KG1 (cell line): ENCODE measurements around the gene CKLF.
"Not testable (repeated sequence)": the region's sequence is repeated elsewhere in the genome, so short reads cannot be mapped to it uniquely, and the experiment has no call there.

Experiments used
- DNase-seq: peaks from one replicate; lab custom pipeline; 2025; lab: John Stamatoyannopoulos, UW

The CKLF gene, protein sequence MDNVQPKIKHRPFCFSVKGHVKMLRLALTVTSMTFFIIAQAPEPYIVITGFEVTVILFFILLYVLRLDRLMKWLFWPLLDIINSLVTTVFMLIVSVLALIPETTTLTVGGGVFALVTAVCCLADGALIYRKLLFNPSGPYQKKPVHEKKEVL

DNA sequence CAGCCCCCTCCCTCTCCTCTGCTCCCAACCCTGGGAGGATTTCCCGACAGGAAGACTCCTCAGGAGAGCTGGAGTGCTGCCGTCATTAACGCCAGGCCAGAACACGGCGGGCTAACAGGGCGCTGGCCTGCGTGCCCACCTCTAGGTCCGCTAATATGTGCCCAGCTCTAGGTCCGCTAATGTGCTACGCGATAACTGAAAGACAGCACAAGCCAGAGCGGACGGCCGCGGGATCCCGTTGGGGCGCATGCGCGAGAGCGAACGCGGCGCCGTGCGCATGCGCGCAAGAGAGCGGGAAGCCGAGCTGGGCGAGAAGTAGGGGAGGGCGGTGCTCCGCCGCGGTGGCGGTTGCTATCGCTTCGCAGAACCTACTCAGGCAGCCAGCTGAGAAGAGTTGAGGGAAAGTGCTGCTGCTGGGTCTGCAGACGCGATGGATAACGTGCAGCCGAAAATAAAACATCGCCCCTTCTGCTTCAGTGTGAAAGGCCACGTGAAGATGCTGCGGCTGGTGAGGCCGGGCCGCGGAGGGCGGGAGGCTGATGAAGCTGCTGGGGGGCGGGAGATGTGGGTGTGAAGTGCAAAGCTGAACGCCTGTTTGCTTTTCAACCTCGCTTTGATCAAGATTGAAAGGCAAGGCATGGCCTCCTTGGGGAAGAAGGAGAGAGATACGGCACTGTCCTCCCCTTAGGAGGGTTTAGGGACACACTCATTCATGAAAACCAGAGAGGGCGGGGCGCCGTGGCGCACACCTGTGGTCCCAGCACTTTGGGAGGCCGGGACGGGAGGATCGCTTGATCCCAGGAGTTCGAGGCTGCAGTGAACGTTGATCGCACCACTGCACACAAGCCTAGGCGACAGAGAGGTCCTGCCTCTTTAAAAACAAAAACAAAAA lies at the start of gene CKLF:
Gene CKLF (plus strand): TSS at position 291 of the 892 bp plus-strand sequence. CDS start 140 bp downstream, at position 431.
- peak; percentile 93 for DNase-seq

DNA sequence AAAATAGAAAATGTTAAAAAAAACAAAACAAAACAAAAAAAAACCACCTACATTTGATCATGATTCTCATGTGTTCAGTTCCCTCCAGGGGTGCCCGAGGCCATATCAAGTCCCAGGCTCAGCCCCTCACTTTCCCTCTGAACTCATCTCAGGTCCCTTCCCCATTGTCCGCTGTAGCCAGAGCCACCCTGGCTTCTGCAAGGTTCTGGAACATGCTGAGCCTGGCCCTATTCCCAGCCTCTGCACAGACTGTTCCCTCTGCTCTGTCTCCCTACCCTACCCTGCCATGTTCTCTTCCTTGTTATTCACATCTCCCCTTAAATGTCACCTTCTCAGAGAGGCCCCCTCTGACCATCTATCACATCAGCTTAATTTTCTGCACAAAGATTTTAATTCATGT lies 49.3 kb upstream of the CKLF start:
- DNase-seq, result no peak

DNA sequence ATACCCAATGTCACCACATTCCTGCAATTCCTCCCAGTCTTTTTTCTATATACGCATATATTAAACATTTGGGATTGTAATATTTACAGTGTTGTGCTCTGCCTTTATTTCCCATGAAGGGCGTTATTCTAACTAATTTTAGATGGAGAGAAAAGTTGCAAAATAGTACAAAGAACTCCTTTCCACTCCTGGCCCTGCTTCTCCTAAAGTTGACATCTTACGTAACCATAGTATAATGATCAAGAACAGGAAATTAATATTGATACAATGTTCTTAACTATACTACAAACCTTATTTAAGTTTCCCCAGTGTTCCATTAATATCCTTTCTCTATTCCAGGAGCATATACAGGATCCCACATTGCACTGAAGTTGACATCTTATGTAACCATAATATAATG lies 48.8 kb upstream of the CKLF start:
- no peak for DNase-seq

DNA sequence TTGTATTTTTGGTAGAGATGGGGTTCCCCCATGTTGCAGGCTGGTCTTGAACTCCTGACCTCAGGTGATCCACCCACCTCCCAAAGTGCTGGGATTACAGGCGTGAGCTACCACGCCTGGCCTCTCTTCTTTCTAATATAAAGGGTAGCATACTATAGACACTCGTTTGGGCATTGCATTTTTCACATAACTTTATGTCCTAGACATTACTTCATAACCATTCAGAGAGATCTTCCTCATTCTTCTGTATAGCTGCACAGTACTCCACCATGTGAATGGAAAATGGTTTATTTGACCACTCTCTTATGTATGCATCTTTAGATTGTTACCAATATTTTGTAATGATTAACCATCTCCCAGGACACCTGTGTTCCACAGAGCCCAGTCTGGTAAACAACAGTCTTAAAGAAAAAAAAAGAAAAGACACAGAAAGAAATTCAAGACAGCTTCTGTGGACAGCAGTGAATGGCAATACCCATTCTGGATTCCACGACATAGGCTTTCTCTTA lies 44.6 kb upstream of the CKLF start:
- DNase-seq, result no peak

DNA sequence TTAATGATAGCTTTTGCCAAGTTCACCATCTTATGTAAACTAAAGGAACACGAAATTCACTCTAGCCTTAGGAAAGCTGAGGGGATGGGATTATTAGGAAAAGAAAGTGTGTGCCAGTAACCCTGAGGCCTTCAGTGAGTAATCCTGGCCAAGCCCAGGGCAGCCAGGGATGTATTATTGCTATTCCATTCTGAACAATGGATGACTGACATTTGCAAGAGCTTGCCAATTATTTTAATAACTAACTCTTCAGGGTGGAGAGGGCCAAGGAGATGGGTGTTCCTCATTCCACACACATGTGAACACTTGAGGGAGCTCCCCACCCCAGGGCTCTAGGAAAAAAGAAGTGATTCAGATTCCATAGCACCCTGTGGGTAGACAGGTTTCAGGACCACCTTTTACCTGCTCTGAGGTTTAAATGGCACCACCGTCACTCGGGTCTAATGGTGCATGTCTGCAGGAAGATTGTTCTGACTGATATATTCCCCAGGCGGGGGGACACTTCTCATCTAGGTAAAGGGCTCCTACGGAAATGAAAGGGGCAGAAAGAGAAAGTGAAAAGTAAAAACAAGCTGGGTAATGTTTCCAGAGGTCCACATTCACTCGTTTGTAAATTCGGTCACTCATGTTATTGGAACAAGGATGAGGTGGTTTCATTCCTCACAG lies 44.0 kb upstream of the CKLF start:
- no peak for DNase-seq

DNA sequence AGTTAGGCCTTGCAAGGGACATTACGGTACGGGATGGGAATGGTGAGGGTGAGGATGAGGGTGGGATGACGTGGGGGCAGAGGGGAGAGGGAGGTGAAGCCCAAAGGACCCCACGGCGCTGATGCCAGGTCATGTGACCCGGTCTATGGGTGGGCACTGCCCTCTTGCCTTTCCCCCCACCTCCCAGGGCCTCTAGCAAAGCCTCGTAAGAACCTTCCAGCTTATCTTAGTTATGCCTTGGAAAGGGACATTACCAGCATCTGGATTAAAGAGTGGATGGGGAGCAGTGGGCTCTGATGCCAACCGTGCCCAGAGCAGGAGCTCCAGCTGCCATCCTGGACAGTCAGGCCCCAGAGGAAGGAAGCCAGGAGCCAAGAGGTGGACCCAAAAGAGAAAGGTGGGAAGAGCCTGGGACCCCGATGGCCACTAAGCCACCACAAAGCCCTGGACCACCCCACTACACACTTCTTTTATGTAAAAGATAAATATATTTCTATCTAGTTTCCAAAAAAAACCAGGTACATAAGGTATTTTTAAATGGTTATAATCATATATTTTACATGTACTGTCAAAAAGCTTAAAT lies 43.4 kb upstream of the CKLF start:
- no peak for DNase-seq

DNA sequence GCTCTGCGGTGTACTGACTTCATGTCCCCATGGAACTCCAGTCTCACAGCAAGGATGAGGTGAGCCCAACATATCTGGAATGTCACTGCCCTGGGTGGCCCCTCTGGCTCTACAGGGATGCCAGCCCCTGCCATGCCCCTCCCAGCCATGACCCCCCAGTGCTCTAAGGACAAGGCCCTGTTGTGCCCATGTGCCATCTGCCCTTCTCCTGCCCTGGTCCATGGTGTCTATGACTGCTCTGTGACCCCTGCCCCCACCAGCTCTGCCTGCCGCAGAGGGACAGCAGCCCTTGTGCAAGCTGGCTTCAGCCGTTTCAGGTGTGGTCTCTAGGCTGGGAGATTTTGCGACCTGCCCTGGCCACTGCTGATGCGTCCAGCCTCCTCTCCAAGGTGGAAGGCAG lies 42.8 kb upstream of the CKLF start:
- no peak for DNase-seq

DNA sequence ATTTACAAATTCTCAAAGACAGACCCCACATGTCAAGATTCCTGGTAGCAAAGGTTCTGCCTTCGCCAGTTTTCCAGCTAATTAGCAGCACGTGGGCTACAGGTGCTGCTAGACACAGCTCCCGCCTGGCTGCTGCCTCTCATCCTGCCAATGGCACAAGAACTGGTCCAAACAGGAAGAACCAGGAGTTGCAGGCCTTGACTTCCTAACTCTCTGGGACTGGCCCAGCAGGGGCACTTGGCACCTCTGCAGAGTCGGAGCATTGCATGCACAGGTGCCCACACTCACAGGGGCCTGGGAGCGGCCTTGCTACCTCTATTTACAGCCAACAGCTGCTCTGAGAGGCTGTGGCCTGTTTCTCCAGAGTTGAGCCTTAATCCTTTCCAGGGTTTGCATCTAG lies 42.1 kb upstream of the CKLF start:
- DNase-seq, result no peak

DNA sequence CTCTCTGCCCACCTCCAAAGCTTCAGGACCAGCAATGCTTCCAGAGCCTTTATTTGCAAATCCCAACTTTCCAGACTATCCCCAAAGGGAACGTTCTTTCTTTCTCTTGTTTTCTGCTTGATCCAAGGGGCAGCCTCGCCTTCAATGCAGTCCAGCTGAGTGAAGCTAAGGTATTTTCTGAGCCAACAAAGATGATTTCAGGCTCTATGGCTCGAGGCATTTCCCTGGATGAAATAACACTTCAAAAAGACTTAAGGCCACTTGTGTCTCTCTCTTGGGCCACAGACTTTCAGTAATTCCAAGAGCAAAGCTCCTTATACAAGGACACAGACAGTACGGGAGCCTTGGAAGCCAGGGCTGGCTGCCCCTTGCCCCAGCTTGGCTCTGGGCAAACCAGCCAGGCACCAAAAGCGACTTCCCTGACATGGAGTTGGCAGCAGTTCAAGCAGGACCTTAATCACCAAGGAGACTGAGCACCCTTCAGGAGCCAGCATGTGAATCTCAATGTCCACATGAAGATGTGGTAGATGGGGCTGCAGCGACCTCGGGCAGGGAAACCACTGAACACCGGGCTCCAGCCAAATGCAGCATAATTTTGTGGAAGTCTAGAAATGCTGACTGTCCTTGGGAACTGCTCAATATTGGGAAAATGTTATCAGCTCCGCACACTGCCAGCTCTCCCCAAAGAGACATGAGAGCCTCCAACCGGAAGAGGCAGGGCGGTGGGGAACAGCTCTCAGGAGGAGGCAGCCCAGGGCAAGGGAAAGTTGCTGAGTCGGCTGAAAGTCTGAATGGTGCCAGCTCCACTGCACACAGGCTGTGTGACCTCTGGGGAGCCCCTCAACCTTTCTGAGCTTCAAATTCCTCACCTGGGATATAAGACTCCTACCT lies 41.4 kb upstream of the CKLF start:
- no peak for DNase-seq

DNA sequence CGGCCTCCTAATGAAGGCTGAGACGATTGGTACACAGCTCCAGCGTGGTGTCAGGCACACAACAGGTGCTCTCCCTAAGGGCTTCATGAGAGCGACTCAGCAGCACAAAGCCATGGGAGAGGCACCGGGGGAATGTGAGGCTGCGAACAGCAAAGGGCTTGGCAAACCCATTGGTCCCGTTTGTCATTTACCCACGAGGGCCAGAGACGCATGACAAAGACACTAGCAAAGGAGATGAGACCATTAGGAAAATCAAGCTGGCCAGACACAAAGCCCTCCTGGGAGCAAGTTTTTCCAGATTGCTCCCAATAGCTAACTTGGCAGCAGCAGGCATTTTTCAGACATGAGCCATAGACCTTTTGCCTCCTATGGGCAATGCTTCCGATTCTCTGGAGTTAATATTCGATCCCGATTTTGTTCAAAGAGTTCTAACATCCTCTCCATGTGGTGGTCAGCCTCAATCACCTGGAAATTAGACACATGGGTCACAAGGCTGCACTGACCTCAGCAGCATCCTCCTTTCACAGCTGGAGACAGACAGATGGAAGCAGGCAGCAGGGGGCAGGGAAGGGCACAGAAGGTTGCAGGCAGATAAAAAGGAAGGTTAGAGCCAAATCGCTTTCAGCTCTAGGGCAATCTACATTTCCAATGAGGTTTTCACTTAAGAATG lies 40.6 kb upstream of the CKLF start:
- DNase-seq, result no peak

DNA sequence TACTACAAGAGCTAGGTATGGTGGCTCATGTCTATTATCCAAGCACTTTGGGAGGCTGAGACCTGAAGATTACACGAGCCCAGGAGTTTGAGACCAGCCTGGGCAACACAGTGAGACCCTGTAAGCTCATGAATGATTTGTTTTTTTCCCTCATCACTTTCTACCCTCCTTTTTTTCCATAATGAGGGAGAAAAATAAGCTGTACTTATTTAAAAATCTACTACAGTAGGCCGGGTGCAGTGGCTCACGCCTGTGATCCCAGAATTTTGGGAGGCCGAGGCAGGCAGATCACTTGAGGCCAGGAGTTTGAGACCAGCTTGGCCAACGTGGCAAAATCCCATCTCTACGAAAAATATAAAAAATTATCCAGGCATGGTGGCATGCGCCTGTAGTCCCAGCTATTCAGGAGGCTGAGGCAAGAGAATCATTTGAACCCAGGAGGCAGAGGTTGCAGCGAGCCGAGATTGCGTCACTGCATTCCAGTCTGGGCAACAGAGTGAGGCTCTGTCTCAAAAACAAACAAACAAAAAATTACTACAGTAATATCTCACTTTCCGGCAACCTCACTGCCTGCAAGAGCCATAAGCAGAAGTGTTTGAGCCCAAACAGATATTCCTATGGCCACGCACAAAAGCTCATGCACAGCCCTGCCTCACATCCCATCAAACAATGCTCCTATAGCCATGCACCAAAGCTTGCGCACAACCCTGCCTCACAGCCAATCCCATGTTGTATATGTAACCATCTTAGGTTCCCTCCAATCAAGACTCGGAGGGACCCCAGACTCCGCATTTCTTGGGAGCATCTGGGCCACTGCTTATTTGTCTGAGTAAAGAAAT lies 39.9 kb upstream of the CKLF start:
- no peak for DNase-seq

DNA sequence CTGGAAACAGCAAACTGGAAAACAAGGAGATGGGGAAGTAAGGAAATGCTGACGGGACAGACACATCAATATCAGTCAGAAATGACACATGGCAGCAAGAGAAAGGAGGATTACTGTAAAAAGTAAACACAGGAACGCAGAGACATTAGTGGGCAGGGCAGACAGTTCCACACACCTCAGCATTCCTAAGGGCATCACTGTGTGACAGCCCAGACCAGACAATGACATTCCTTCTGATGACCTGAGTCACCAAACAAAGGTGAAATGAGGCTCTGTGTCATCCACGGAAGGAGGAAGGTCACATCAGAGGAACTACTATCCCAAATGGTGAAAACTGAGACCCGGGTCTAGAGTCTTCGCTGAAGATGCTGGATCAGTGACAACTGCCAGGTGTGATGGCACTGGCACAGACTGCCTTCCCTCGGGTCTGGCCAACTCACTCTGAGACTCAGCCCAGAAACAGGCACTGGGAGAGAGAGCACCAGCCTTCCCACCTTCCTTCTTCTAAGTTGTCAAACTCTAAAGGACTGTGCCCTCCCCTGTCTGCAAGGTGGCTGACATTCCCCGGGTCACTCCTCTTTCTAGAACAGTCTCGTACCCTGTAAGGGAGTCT lies 39.2 kb upstream of the CKLF start:
- no peak for DNase-seq

DNA sequence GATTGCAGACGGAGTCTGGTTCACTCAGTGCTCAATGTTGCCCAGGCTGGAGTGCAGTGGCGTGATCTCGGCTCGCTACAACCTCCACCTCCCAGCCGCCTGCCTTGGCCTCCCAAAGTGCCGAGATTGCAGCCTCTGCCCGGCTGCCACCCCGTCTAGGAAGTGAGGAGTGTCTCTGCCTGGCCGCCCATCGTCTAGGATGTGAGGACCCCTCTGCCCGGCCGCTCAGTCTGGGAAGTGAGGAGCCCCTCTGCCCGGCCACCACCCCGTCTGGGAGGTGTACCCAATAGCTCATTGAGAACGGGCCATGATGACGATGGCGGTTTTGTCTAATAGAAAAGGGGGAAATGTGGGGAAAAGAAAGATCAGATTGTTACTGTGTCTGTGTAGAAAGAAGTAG lies 38.0 kb upstream of the CKLF start:
- not testable (repeated sequence) for DNase-seq

DNA sequence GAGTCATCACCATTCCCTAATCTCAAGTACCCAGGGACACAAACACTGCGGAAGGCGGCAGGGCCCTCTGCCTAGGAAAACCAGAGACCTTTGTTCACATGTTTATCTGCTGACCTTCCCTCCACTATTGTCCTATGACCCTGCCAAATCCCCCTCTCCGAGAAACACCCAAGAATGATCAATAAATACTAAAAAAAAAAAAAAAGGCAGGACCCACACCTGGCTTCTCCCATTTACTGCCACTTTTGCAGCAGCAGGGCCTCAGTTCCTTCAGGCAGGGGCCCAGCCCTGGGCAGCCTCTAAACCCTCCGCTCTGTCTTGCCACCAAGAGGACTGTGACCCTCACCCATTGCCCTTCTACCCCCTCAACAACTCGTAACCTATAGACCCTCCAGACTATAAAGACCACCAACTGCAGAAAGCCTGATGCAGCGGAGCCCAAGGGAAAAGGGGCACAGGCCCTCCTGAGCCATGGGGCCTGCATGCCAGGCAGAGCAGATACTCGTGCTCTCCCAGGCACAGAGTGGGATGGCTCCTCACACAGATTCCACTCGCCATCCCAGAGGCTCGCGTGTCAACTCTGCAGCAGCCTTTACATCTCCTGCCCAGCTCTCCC lies 37.3 kb upstream of the CKLF start:
- not testable (repeated sequence) for DNase-seq

DNA sequence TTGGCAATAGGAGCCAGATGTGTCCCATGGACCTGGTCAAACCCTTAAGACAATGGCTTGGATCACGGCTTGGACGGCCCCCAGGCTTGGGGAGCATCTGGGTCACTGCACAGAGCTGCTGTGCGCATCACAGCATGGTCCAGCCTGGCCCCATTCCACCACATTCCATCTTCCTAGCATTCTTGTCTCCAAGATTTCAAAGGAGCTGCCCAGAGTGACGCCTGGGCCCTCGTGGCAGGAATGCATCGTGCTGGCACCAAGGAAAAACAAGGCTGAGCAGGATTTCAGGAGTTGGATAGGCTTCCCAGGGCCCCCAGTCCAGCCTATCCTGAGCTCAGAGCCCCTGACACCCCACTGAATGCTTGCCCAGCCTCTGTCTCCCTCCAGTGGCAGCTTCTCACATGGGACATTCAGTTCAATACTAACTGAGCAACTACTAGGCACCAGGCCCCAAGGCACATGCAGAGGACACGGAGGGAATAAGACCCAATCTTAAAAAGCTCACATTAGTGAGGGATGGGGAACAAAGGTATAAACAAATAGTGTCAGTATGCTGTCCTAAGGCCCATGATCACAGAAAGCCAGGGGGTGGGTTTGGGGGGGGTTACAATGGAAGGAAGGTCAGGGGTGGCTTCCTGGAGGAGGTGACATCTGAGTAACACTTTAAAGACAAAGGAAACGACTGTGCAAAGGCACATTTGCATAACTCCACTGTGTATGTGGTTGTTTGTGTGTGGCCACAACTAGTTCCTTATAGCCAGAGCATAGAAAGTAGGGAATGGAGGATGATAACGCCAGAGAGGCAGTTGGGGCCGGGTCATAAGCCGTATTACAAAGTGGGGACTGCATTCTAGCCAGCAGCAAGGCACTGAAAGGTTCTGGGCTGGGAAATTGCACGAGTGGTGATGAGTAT lies 36.5 kb upstream of the CKLF start:
- no peak for DNase-seq

DNA sequence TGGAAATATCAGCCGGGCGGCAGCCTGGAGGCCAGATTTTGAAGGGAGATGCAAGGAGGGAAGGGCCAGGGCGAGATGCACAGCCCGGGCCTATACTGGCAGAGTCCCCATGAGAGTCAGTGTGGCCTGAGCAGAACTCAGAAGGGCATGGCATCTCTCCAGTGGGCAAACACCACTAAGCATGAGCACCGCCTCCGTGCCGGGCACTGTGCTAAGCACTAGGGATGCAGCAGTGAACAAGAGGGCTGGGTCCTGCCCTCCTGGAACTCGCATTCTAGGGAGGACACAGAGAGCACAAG lies 35.9 kb upstream of the CKLF start:
- no peak for DNase-seq

DNA sequence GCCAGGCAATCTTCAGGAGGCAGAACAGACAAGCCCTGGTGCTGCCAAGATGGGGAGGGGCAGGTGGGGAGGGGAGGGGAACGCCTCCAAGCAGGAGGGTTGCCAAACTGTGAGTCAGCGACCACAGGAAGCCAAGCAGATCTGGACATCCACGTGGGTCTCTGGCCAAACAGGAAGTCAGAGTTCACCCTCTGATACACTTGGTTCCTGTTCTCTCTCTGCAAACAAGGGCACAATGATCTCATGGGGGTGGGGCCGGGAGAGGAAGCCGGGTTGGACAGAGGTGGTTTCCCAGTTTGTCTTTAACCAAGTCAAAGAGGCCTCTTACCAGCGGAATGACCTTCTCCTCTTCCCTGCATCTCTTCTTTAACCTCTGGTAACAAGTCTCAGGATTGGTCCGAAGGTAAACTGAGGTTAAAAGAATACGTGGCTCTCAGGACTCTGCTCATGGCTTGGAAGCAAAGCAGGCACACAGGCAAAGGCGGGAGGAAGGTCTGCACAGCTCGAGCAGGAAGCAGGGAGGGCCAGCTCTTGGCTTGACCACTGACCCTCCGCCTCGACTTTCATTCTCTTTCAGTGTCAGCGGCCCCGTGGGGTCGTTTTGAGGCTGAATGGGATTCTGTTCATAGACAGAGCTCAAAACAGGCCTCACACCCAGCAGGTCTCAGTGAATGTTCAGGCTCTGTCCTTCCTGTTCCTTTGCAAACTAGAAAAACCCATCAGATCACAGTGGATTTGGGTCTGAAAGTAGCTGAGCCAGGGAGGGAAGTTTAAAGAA lies 35.4 kb upstream of the CKLF start:
- DNase-seq, result peak; percentile 93
